HG02642 (cell line): ENCODE results near the gene PIWIL1.

Source experiments
- ATAC-seq: cut with Tn5 transposase; IDR thresholded peaks from one replicate; pipeline ENCODE4 v1.9.1; 2021; ENCODE audit warnings: mild to moderate bottlenecking; ENCODE audit not compliant: unreplicated experiment, poor library complexity

The PIWIL1 gene

DNA sequence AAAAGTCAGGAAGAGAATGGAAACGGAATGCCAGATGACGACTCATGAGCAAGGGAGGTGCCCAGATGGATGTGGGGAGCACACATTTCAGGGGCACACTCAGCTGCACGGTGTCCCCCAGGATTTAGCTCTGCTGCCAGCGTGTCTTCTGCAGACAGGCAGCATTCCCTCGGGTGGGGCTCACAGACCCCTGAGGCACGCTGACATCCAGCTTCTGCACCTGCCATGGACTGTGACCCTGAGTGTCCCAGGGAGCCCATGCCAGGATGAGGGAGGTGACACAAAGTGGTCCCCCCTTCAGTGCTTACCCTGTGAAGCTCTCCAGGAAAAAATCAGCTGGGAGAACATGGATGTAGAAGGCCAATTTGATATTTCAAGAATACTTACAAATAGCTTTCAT is 84.2 kb downstream of the PIWIL1 start:
- ATAC-seq = no peak
